Right lobe of liver (tissue), 6 donors: ENCODE results near the gene GRIP1. TPM values are rescaled to one million over a fixed set of nuclear protein-coding genes. Genes with fewer than 3 reads are reported as not detected.
A peak's percentile ranks its signal among the peaks of the same experiment; 100 is the strongest.
"Not testable (repeated sequence)": the region's sequence is repeated elsewhere in the genome, so short reads cannot be mapped to it uniquely, and the experiment has no call there.

Experiments used
- ATAC-seq, 4 donors: fragments of 200-7000 bp; cut with Tn5 transposase; one replicate each; pipeline ENCODE4 v1.9.1; 2020; ENCODE audit warnings: mild to moderate bottlenecking in 4 of 4, moderate library complexity in 4 of 4
- DNase-seq, 3 donors: peaks; one replicate each; pipeline ENCODE4 v3.0.0-alpha.2; 2020
- H3K27ac ChIP-seq, 3 donors: fragments of 200-600 bp; one replicate each; pipeline ENCODE4 v1.8.0; 2022
- H3K27me3 ChIP-seq, 2 donors: fragments of 200-600 bp; one replicate each; pipeline ENCODE4 v1.8.0; 2022
- H3K36me3 ChIP-seq, 4 donors: fragments of 200-600 bp; sonication (generic) in 1 of 4; one replicate each; pipeline versions ENCODE4 v1.5.1 to v1.8.0; 2017 to 2022; ENCODE audit warnings: control low read depth in 1 of 4
- H3K4me1 ChIP-seq, 4 donors: fragments of 200-600 bp; sonication (generic) in 1 of 4; one replicate each; pipeline versions ENCODE4 v1.5.1 to v1.8.0; 2017 to 2022; ENCODE audit warnings: control low read depth in 1 of 4
- H3K4me3 ChIP-seq, 3 donors: fragments of 200-600 bp; one replicate each; pipeline ENCODE4 v1.8.0; 2022
- H3K9me3 ChIP-seq, 4 donors: fragments of 200-600 bp; sonication (generic) in 1 of 4; one replicate each; pipeline versions ENCODE4 v1.5.1 to v1.8.0; 2017 to 2022; ENCODE audit warnings: control low read depth in 1 of 4
- CTCF ChIP-seq, 4 donors: fragments of 200-600 bp in 3 of 4; fragments of 450-650 bp in 1 of 4; IDR thresholded peaks; one replicate each; pipeline versions ENCODE4 v1.5.1 to v1.8.0; 2016 to 2022; ENCODE audit warnings: antibody characterized with exemption in 4 of 4, mild to moderate bottlenecking in 2 of 4
- POLR2A ChIP-seq: fragments of 450-650 bp; IDR thresholded peaks from one replicate; pipeline ENCODE4 v1.6.1; 2017; ENCODE audit warnings: antibody characterized with exemption, mild to moderate bottlenecking
- WGBS: methylation state at CpG from one replicate; pipeline ENCODE4 v1.1.6; 2018; ENCODE audit warnings: low coverage, low lambda C conversion rate; ENCODE audit not compliant: insufficient coverage; ENCODE audit errors: missing lambda C conversion rate; 5-methylcytosine and 5-hydroxymethylcytosine counted together
- intact Hi-C, 2 donors: fragments of 100-400 bp; cut with DNase I; formaldehyde crosslinking; loops; one replicate each; pipeline versions ENCODE4 v1.11.2 to v1.14.1; 2022
- total RNA-seq, 6 experiments: library from RNA; depleted of rRNA in 2 of 6; stranded (reverse); fragments of >200 nt in 2 of 6; fragmentation: NEBNext Ultra II Directional in 3 of 6; extraction: Animal tissue kit (Norgen Biotek cat#: 25700) in 3 of 6; gene quantifications; one replicate each; pipeline versions ENCODE4 v1.1.0 to v1.2.4, GENCODE V29; 2016 to 2023
- donor health status: DM: no; HTN: yes; CAD: no.
- donor health status: DM: no; HTN: no; CAD: no.
- donor health status: DM: no; HTN: no; CAD: no.
- donor health status: DM: no; HTN: yes; CAD: no.
- donor health status: DM: no; HTN: yes; CAD: no.

GRIP1 gene
- total RNA-seq, 6 experiments from 2014 or later, result 0.22 to 0.78 (median 0.26) TPM; not detected in 3

- WGBS, result 92% methylated on average over 1 of the region's 1 CpG
- ATAC-seq, result no peak
- H3K36me3 ChIP-seq, result peaks cover 0 to 9% (median 2%) of the 10 kb centered on the region in 4 donors
These were observed 369.3 kb downstream of the GRIP1 start for GRCh38 chr12:66309606-66310005.

GRCh38 chr12:66304296-66304900, 374.5 kb downstream of the GRIP1 start:
- intact Hi-C loops, result no loop called here
- no peak overlapping the region for H3K27ac ChIP-seq
- no peaks in the 10 kb centered on the region for H3K27me3 ChIP-seq
- peaks cover 0 to 14% (median 0%) of the 10 kb centered on the region in 4 donors for H3K4me1 ChIP-seq
- no peak for TF ChIP-seq CTCF (IDR thresholded peaks at IDR 0.05)
- TF ChIP-seq POLR2A, result no peak
- 54% methylated on average over 6 of the region's 6 CpGs for WGBS
- H3K4me3 ChIP-seq, result no peak overlapping the region
- DNase-seq (no peak), ATAC-seq (no peak)
- no peaks in the 10 kb centered on the region for H3K9me3 ChIP-seq
- H3K36me3 ChIP-seq, result no peaks in the 10 kb centered on the region

More at GRCh38 chr12:66309606-66310005, 369.3 kb downstream of the GRIP1 start:
- Histone ChIP-seq H3K27ac (no peak overlapping the region), H3K4me1 (no peaks in the 10 kb centered on the region), H3K9me3 (no peaks in the 10 kb centered on the region), H3K27me3 (no peaks in the 10 kb centered on the region), H3K4me3 (no peak overlapping the region)
- TF ChIP-seq POLR2A (no peak), CTCF (IDR thresholded peaks at IDR 0.05) (no peak)
- DNase-seq, result no peak
- intact Hi-C loops, result no loop called here

GRCh38 chr12:66303316-66303804, 375.5 kb downstream of the GRIP1 start:
- intact Hi-C loops, H3K27me3 ChIP-seq, ATAC-seq, DNase-seq, H3K36me3 ChIP-seq, H3K9me3 ChIP-seq: not testable (repeated sequence)
- H3K27ac ChIP-seq, result peak overlapping the region in 1 of 3 donors; percentile 77
- peak overlapping the region in 2 of 3 donors; percentile 74 to 79 for H3K4me3 ChIP-seq
- peaks cover 0 to 14% (median 0%) of the 10 kb centered on the region in 4 donors for H3K4me1 ChIP-seq
- 66% methylated on average over 14 of the region's 14 CpGs for WGBS

- intact Hi-C loops, result no loop called here
- Histone ChIP-seq H3K27ac (peak overlapping the region; percentile 70 to 86 (median 77)), H3K9me3 (no peaks in the 10 kb centered on the region), H3K4me1 (peaks cover 0 to 14% (median 0%) of the 10 kb centered on the region in 4 donors), H3K4me3 (peak overlapping the region; percentile 62 to 79 (median 74)), H3K36me3 (no peaks in the 10 kb centered on the region), H3K27me3 (no peaks in the 10 kb centered on the region)
- ATAC-seq (no peak), DNase-seq (no peak)
- TF ChIP-seq POLR2A, result no peak
- no peak for TF ChIP-seq CTCF (IDR thresholded peaks at IDR 0.05)
- 24% methylated on average over 6 of the region's 6 CpGs for WGBS
These were observed 376.1 kb downstream of the GRIP1 start for GRCh38 chr12:66302827-66303169.

GRCh38 chr12:66301944-66302826, 376.7 kb downstream of the GRIP1 start, which contains the start of gene HELB:
Gene HELB, plus strand, starts transcription at chr12:66302493. Its CDS starts 111 bp downstream, at chr12:66302604.
- intact Hi-C loops, result no loop called here
- H3K9me3 ChIP-seq, result no peaks in the 10 kb centered on the region
- ATAC-seq (peak; percentile 99), DNase-seq (peak; percentile 99 to 100 (median 99))
- peak within 1 kb of the TSS; percentile 70 to 86 (median 77) for H3K27ac ChIP-seq
- peak within 1 kb of the TSS; percentile 62 to 79 (median 74) for H3K4me3 ChIP-seq
- 0% methylated on average over 29 of the region's 45 CpGs for WGBS
- H3K27me3 ChIP-seq, result no peaks in the 10 kb centered on the region
- peaks cover 0 to 14% (median 0%) of the 10 kb centered on the region in 4 donors for H3K4me1 ChIP-seq
- TF ChIP-seq POLR2A, result peak; percentile 74
- no peak for TF ChIP-seq CTCF (IDR thresholded peaks at IDR 0.05)
- no peaks in the 10 kb centered on the region for H3K36me3 ChIP-seq
